GM19025 (cell line): ENCODE measurements around the gene INPP5J.
"Not testable (repeated sequence)": the region's sequence is repeated elsewhere in the genome, so short reads cannot be mapped to it uniquely, and the experiment has no call there.

Experiments
- ATAC-seq: cut with Tn5 transposase; IDR thresholded peaks from one replicate; pipeline ENCODE4 v1.9.1; 2021; ENCODE audit warnings: mild to moderate bottlenecking, low read depth, moderate library complexity; ENCODE audit not compliant: unreplicated experiment

Gene INPP5J

GRCh38 chr22:31087744-31088215 lies 35.0 kb upstream of the INPP5J start:
- ATAC-seq: no peak

- no peak for ATAC-seq
These were observed 34.4 kb upstream of the INPP5J start for GRCh38 chr22:31088233-31088986.

- ATAC-seq: no peak
These were observed 33.3 kb upstream of the INPP5J start for GRCh38 chr22:31089160-31090100.

- ATAC-seq: no peak
These were observed 32.3 kb upstream of the INPP5J start for GRCh38 chr22:31090217-31091085.

GRCh38 chr22:31091106-31091975 lies 31.4 kb upstream of the INPP5J start:
- no peak for ATAC-seq

GRCh38 chr22:31092161-31092560 lies 30.6 kb upstream of the INPP5J start:
- ATAC-seq: no peak

- ATAC-seq: no peak
These were observed 29.5 kb upstream of the INPP5J start for GRCh38 chr22:31093086-31093850.

GRCh38 chr22:31094021-31094551 lies 28.7 kb upstream of the INPP5J start:
- ATAC-seq: no peak

GRCh38 chr22:31094741-31095140 lies 28.0 kb upstream of the INPP5J start:
- no peak for ATAC-seq

- no peak for ATAC-seq
These were observed 27.0 kb upstream of the INPP5J start for GRCh38 chr22:31095637-31096249.

- ATAC-seq: no peak
These were observed 26.0 kb upstream of the INPP5J start for GRCh38 chr22:31096657-31097279.

- not testable (repeated sequence) for ATAC-seq
These were observed 25.2 kb upstream of the INPP5J start for GRCh38 chr22:31097539-31097938.

GRCh38 chr22:31097941-31098631 lies 24.7 kb upstream of the INPP5J start:
- no peak for ATAC-seq

GRCh38 chr22:31098632-31099110 lies 24.1 kb upstream of the INPP5J start:
- ATAC-seq: no peak

- no peak for ATAC-seq
These were observed 23.4 kb upstream of the INPP5J start for GRCh38 chr22:31099386-31099785.

GRCh38 chr22:31099841-31100761 lies 22.7 kb upstream of the INPP5J start:
- ATAC-seq: no peak
